BJ (cell line): ENCODE data around the gene FXYD6. TPM values are rescaled to one million over a fixed set of nuclear protein-coding genes. Genes with fewer than 3 reads are reported as not detected.

Experiments
- CTCF ChIA-PET: fragments of 350-600 bp; formaldehyde crosslinking; extraction: SDS; loops from one replicate; lab custom pipeline; 2021; ENCODE audit warnings: antibody characterized with exemption, inconsistent platforms; lab: Yijun Ruan, JAX
- POLR2A ChIA-PET: fragments of 300-600 bp; sonication (Branson Sonifier 250); formaldehyde crosslinking; extraction: SDS; loops from one replicate; lab custom pipeline; 2021; ENCODE audit warnings: antibody characterized with exemption; lab: Charles Lee
- DNase-seq: peaks from one replicate; pipeline ENCODE4 v3.0.0-alpha.2; 2011; ENCODE audit warnings: low read depth
- H3K27me3 ChIP-seq: 2 replicates; pipeline ENCODE4 v1.6.0; 2011; ENCODE audit warnings: low read length; ENCODE audit not compliant: control insufficient read depth, insufficient read depth
- H3K36me3 ChIP-seq: 2 replicates; pipeline ENCODE4 v1.5.1; 2011; ENCODE audit warnings: low read length; ENCODE audit not compliant: control insufficient read depth, insufficient read depth
- H3K4me3 ChIP-seq: 2 replicates; pipeline ENCODE4 v1.5.1; 2011; ENCODE audit warnings: low read depth, mild to moderate bottlenecking, control low read depth, low read length
- CTCF ChIP-seq: IDR thresholded peaks from 2 replicates; pipeline ENCODE4 v1.5.1; 2011; ENCODE audit warnings: low read depth, mild to moderate bottlenecking, control low read depth, inconsistent platforms, low read length, moderate library complexity; ENCODE audit not compliant: insufficient read depth
- polyA plus RNA-seq: library from polyadenylated mRNA; depleted of rRNA; stranded (reverse); fragments of >200 nt; gene quantifications from 2 replicates; pipeline ENCODE4 v1.2.3, GENCODE V29; 2011

Gene FXYD6
- polyA plus RNA-seq, 1 experiment, result not detected

DNA sequence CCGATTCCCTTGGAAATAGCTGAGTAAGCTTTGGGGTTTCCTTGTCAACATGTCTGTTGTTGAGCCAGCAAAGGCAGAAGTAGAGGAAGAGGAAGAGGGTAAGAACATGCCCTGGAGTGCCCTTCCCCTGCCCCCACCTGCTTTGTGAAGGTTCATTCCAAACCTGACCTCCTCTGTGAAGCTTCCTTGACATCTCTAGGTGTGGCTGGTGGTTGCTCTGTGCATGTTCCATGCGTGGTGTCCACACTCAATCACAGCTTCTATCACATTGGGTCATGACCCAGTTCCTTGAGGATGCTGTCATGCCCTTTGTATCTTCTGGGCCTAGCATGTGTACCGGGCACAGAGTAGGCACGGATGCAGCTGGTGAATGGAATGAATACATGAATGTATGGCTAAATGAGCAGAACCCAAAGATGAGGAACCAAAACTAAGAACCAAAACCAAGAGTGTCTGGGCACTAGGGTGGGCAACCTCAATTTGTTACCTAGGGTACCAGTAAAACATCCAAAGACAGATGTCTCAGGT is 23.7 kb upstream of the FXYD6 start:
- TF ChIP-seq CTCF, result no peak
- Histone ChIP-seq H3K27me3 (0 out of 2 replicates have a peak, but pooled peaks cover 1% of the 10 kb centered on the region), H3K4me3 (no peak overlapping the region), H3K36me3 (no peaks in the 10 kb centered on the region)
- ChIA-PET CTCF (interaction anchor here (1.1 kb wide), 1 partner anchor 47 kb away, joined by 3 read pairs; no protein-coding TSS in a partner anchor), POLR2A (no interaction called here)
- DNase-seq, result no peak

GRCh38 chr11:117898059-117898458 is 21.6 kb upstream of the FXYD6 start:
- H3K36me3 ChIP-seq, result no peaks in the 10 kb centered on the region
- 0 out of 2 replicates have a peak, but pooled peaks cover 1% of the 10 kb centered on the region for H3K27me3 ChIP-seq
- H3K4me3 ChIP-seq, result no peak overlapping the region
- ChIA-PET POLR2A (no interaction called here), CTCF (no interaction called here)
- no peak for DNase-seq
- TF ChIP-seq CTCF, result no peak

- no peak for TF ChIP-seq CTCF
- Histone ChIP-seq H3K4me3 (no peak overlapping the region), H3K27me3 (no peaks in the 10 kb centered on the region), H3K36me3 (no peaks in the 10 kb centered on the region)
- no peak for DNase-seq
- CTCF ChIA-PET, result interaction anchor here (1.3 kb wide), 1 partner anchor 46 kb away, joined by 4 read pairs; no protein-coding TSS in a partner anchor
- POLR2A ChIA-PET, result no interaction called here
Observed at GRCh38 chr11:117892651-117893050, 16.2 kb upstream of the FXYD6 start.

DNA sequence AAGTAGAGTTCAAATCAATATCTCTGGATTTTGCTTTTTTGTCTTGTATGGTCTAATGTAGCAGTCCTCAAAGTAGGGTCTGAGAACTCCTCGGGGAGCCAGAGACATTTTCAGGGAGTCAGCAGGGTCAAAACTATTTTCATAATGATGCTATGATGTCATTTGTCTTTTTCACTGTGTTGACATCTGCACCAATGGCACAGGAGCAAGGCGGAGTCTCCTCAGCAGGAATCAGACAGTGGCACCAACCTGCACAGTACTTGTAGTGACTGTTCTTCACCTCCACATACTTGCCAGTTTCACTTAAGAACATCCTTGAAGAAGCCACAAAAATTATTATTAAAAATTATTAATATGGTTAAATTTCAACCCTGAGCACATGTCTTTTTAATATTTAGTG is 14.9 kb upstream of the FXYD6 start:
- DNase-seq, result no peak
- CTCF ChIA-PET, result interaction anchor here (0.8 to 1.3 kb wide), 2 partner anchors 8 to 47 kb away, joined by 3 to 4 read pairs; no protein-coding TSS in a partner anchor
- H3K4me3 ChIP-seq, result no peak overlapping the region

DNA sequence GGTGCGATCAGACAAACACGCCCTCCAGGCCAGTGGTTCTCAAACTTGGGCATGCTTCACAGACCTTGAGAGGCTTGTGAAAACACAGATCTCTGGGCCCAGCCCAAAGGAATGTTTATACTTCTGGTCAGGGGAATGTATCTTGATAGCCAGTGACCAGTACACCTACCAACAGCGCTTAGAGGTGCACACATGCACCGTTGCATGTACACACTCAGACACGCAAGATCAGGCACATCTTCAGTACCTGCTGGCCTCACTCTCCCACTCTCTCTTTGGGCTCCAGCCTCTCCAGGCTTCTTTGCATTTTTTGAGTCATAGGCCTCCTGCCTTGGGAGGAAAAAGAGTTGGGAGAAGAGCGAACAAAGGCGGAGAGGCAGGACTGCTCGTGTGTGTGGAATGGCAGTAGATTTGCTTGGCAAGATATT is 11.7 kb upstream of the FXYD6 start:
- TF ChIP-seq CTCF, result no peak
- POLR2A ChIA-PET, result no interaction called here
- no peak for DNase-seq
- H3K4me3 ChIP-seq, result no peak overlapping the region
- no peaks in the 10 kb centered on the region for H3K36me3 ChIP-seq
- CTCF ChIA-PET, result no interaction called here
- H3K27me3 ChIP-seq, result peaks cover 2% of the 10 kb centered on the region

More for the DNA sequence above, 14.9 kb upstream of the FXYD6 start:
- Histone ChIP-seq H3K27me3 (no peaks in the 10 kb centered on the region), H3K36me3 (no peaks in the 10 kb centered on the region)
- POLR2A ChIA-PET, result no interaction called here
- TF ChIP-seq CTCF, result no peak
